Peyer's patch (tissue), 4 donors: ENCODE results near the gene SGTB.

Experiments
- CTCF ChIP-seq, 6 experiments: fragments of 450-650 bp in 4 of 6; fragments of 200-600 bp in 2 of 6; sonication (generic) in 1 of 6; IDR thresholded peaks; one replicate each; pipeline ENCODE4 v1.5.1; 2017 to 2019; ENCODE audit warnings: antibody characterized with exemption in 6 of 6, mild to moderate bottlenecking in 3 of 6, moderate library complexity in 1 of 6
- POLR2A ChIP-seq, 2 donors: fragments of 450-650 bp; IDR thresholded peaks; one replicate each; pipeline ENCODE4 v1.5.1; 2017; ENCODE audit warnings: antibody characterized with exemption in 2 of 2, mild to moderate bottlenecking in 2 of 2, moderate library complexity in 2 of 2

- TF ChIP-seq POLR2A (IDR thresholded peaks at IDR 0.05) = no peak
- no peak for TF ChIP-seq CTCF (IDR thresholded peaks at IDR 0.05)
Measured at GRCh38 chr5:65739162-65739561, 17.3 kb upstream of the SGTB start.
